Heart left ventricle (tissue), 16 donors: Measurements from ENCODE around the gene CHRNE. TPM values are rescaled to one million over a fixed set of nuclear protein-coding genes. Genes with fewer than 3 reads are reported as not detected.

ENCODE experiments used
- ATAC-seq, 4 donors: fragments of 200-7000 bp; cut with Tn5 transposase; one replicate each; pipeline ENCODE4 v1.9.1; 2020 to 2022; ENCODE audit warnings: moderate library complexity in 4 of 4, mild to moderate bottlenecking in 3 of 4, moderate number of reproducible peaks in 1 of 4
- DNase-seq, 5 donors: peaks; one replicate each; pipeline ENCODE4 v3.0.0-alpha.2; 2020
- H3K27ac ChIP-seq, 12 donors: fragments of 200-600 bp; sonication (generic) in 4 of 12; one replicate each; pipeline versions ENCODE4 v1.5.0 to v1.8.0; 2016 to 2022; ENCODE audit warnings: mild to moderate bottlenecking in 2 of 12
- H3K27me3 ChIP-seq, 9 donors: fragments of 200-600 bp; sonication (generic) in 2 of 9; one replicate each; pipeline versions ENCODE4 v1.5.1 to v1.8.0; 2016 to 2022; ENCODE audit warnings: mild to moderate bottlenecking in 3 of 9
- H3K36me3 ChIP-seq, 9 donors: fragments of 200-600 bp; sonication (generic) in 2 of 9; one replicate each; pipeline versions ENCODE4 v1.5.0 to v1.8.0; 2018 to 2022; ENCODE audit warnings: mild to moderate bottlenecking in 2 of 9
- H3K4me1 ChIP-seq, 12 donors: fragments of 200-600 bp; sonication (generic) in 4 of 12; one replicate each; pipeline versions ENCODE4 v1.5.0 to v1.8.0; 2016 to 2022; ENCODE audit warnings: mild to moderate bottlenecking in 3 of 12
- H3K4me3 ChIP-seq, 12 donors: fragments of 200-600 bp; sonication (generic) in 4 of 12; one replicate each; pipeline versions ENCODE4 v1.5.0 to v1.8.0; 2017 to 2022; ENCODE audit warnings: mild to moderate bottlenecking in 9 of 12, moderate library complexity in 4 of 12
- H3K9me3 ChIP-seq, 12 donors: fragments of 200-600 bp; sonication (generic) in 4 of 12; one replicate each; pipeline versions ENCODE4 v1.5.0 to v1.8.0; 2016 to 2022; ENCODE audit warnings: mild to moderate bottlenecking in 1 of 12
- CTCF ChIP-seq, 12 donors: fragments of 200-600 bp; sonication (generic) in 4 of 12; IDR thresholded peaks; one replicate each; pipeline versions ENCODE4 v1.5.0 to v1.8.0; 2018 to 2022; ENCODE audit warnings: antibody characterized with exemption in 12 of 12, mild to moderate bottlenecking in 5 of 12
- POLR2A ChIP-seq, 2 donors: fragments of 450-650 bp; IDR thresholded peaks; one replicate each; pipeline ENCODE4 v1.6.1; 2017; ENCODE audit warnings: antibody characterized with exemption in 2 of 2, mild to moderate bottlenecking in 2 of 2, moderate library complexity in 2 of 2
- WGBS, 4 donors: extraction: QIAGEN DNeasy Blood & Tissue Kit in 2 of 4; methylation state at CpG; one replicate each; pipeline versions ENCODE4 v1.1.5 to v1.1.7; 2013 to 2018; 5-methylcytosine and 5-hydroxymethylcytosine counted together
- intact Hi-C, 10 donors: fragments of 100-400 bp; cut with DNase I; formaldehyde crosslinking; loops; one replicate each; pipeline versions ENCODE4 v1.11.1 to v1.14.2; 2022
- polyA plus RNA-seq, 2 donors: library from polyadenylated mRNA; stranded (reverse); fragments of 200-250 nt; gene quantifications; one replicate each; pipeline ENCODE4 v1.2.3, GENCODE V29; 2013
- total RNA-seq, 9 donors: library from RNA; depleted of rRNA in 2 of 9; stranded (reverse); fragments of >200 nt in 2 of 9; fragmentation: NEBNext Ultra II Directional in 3 of 9; extraction: Animal tissue kit (Norgen Biotek cat#: 25700) in 3 of 9; gene quantifications; one replicate each; pipeline versions ENCODE4 v1.1.0 to v1.2.4, GENCODE V29; 2016 to 2023
- donor health status: ischemic (EF 13 %, LVEDD 7.1; RV severe dilation, severe dysfunction).
- donor health status: healthy with polysubstance abuse.
- donor health status: DM: no; HTN: yes; CAD: no.
- donor health status: DM: no; HTN: no; CAD: no.
- donor health status: ischemic (EF 25% LVEDD 6.9; RV normal size, moderate dysfunction).
- donor health status: ischemic (EF 25% LVEDD 5.7; RV mildly dilated, moderate dysfunction).
- donor health status: healthy.
- donor health status: DM: yes; HTN: yes; CAD: no.
- donor health status: ischemic (EF 35%, LVEDD 5.7; RV mildly dilated, moderate dysfunction).
- donor health status: nonischemic (EF 11% LVEDD 7.7; RV severe dilation, severe dysfunction).
- donor health status: DM: yes; HTN: yes; CAD: no.
- donor health status: PGD.
- donor health status: ischemic (EF 29% LVEDD 5.4; RV normal size, mild dysfunction).
- donor health status: nonischemic (EF 23%, LVEDD 6.1; RV moderate dilation, normal function).

Gene CHRNE
- total and polyA plus RNA-seq, 11 donors = 0.23 to 1.4 (median 0.48) TPM

- Histone ChIP-seq H3K27me3 (no peaks in the 10 kb centered on the region), H3K4me1 (peaks cover 0 to 34% (median 0%) of the 10 kb centered on the region in 12 donors), H3K27ac (no peak overlapping the region), H3K4me3 (no peak overlapping the region), H3K9me3 (no peaks in the 10 kb centered on the region), H3K36me3 (peaks cover 0 to 50% (median 36%) of the 10 kb centered on the region in 9 donors)
- TF ChIP-seq POLR2A (IDR thresholded peaks at IDR 0.05) = no peak
- no peak for TF ChIP-seq CTCF (IDR thresholded peaks at IDR 0.05)
- intact Hi-C loops = loop anchor here in 7 of 10 donors (5.0 to 10.0 kb wide), 6 partner anchors 44 to 316 kb away; partner anchors contain the start of genes CXCL16 (in 2 of the 7), MED11 (in 2 of the 7), ZMYND15 (in 2 of the 7) and GGT6 (in 1 of the 7)
- ATAC-seq (no peak), DNase-seq (peak in 2 of 5 donors; percentile 13 to 27)
- 82 to 87% (median 86%) methylated on average over 15 of the region's 15 CpGs for WGBS, 4 donors
Observed at GRCh38 chr17:4880857-4881256, 22.0 kb downstream of the CHRNE start.

GRCh38 chr17:4879601-4880000 is 23.3 kb downstream of the CHRNE start:
- Histone ChIP-seq H3K27me3 (no peaks in the 10 kb centered on the region), H3K27ac (peak overlapping the region in 1 of 12 donors; percentile 66), H3K36me3 (peaks cover 0 to 38% (median 24%) of the 10 kb centered on the region in 9 donors), H3K4me3 (no peak overlapping the region), H3K4me1 (peaks cover 0 to 34% (median 0%) of the 10 kb centered on the region in 12 donors), H3K9me3 (no peaks in the 10 kb centered on the region)
- no peak for ATAC-seq
- no peak for TF ChIP-seq CTCF (IDR thresholded peaks at IDR 0.05)
- TF ChIP-seq POLR2A (IDR thresholded peaks at IDR 0.05) = no peak
- 42 to 68% (median 63%) methylated on average over 4 of the region's 4 CpGs for WGBS, 4 donors
- intact Hi-C loops = loop anchor here in 3 of 10 donors (5.0 to 10.0 kb wide), 2 partner anchors 42 to 55 kb away; no protein-coding TSS in a partner anchor
- peak in 2 of 5 donors; percentile 34 to 51 for DNase-seq

GRCh38 chr17:4877089-4877488 is 25.8 kb downstream of the CHRNE start:
- ATAC-seq = peak in 2 of 4 donors; percentile 9 to 62
- TF ChIP-seq CTCF (IDR thresholded peaks at IDR 0.05) = no peak
- no peak for TF ChIP-seq POLR2A (IDR thresholded peaks at IDR 0.05)
- H3K4me1 ChIP-seq = peaks cover 0 to 37% (median under 1%) of the 10 kb centered on the region in 12 donors
- WGBS, 4 donors = 69 to 82% (median 76%) methylated on average over 5 of the region's 5 CpGs
- H3K36me3 ChIP-seq = peaks cover 0 to 33% (median 19%) of the 10 kb centered on the region in 9 donors
- H3K4me3 ChIP-seq = no peak overlapping the region
- no peak overlapping the region for H3K27ac ChIP-seq
- H3K9me3 ChIP-seq = no peaks in the 10 kb centered on the region
- peak in 1 of 5 donors; percentile 22 for DNase-seq
- intact Hi-C loops = loop anchor here in 3 of 10 donors (5.0 to 10.0 kb wide), 2 partner anchors 40 to 52 kb away; no protein-coding TSS in a partner anchor
- H3K27me3 ChIP-seq = no peaks in the 10 kb centered on the region

GRCh38 chr17:4872786-4873185 is 30.1 kb downstream of the CHRNE start:
- intact Hi-C loops = loop anchor here in 2 of 10 donors (5.0 to 10.0 kb wide), 2 partner anchors 40 to 48 kb away; partner anchors contain the start of gene MINK1 (in 1 of the 2)
- peak overlapping the region in 1 of 12 donors; percentile 60 for H3K27ac ChIP-seq
- ATAC-seq (peak in 3 of 4 donors; percentile 16 to 66 (median 62)), DNase-seq (no peak)
- H3K4me1 ChIP-seq = peaks cover 0 to 37% (median 0%) of the 10 kb centered on the region in 12 donors
- TF ChIP-seq CTCF (IDR thresholded peaks at IDR 0.05) (no peak), POLR2A (IDR thresholded peaks at IDR 0.05) (no peak)
- peaks cover 0 to 12% (median 0%) of the 10 kb centered on the region in 9 donors for H3K36me3 ChIP-seq
- no peak overlapping the region for H3K4me3 ChIP-seq
- WGBS, 4 donors = 45 to 57% (median 54%) methylated on average over 8 of the region's 8 CpGs
- no peaks in the 10 kb centered on the region for H3K27me3 ChIP-seq
- H3K9me3 ChIP-seq = no peaks in the 10 kb centered on the region
